Measurements from ENCODE around the gene IQCM.

IQCM gene

GRCh38 chr4:149631629-149632028 is 184.0 kb downstream of the IQCM start:
- Histone ChIP-seq H3K36me3 (ENCODE audit: control insufficient read depth, insufficient read depth, low read length) (no peaks in the 10 kb centered on the region), H3K9me3 (ENCODE audit: control insufficient read depth, low read length) (no peaks in the 10 kb centered on the region), H3K4me3 (ENCODE audit: insufficient read depth, low read depth, low read length) (no peak overlapping the region), H3K4me1 (ENCODE audit: control insufficient read depth, insufficient read depth, low read length) (no peaks in the 10 kb centered on the region), H3K27ac (ENCODE audit: insufficient read depth, low read depth, low read length, poor library complexity, severe bottlenecking) (no peak overlapping the region), H3K27me3 (ENCODE audit: control insufficient read depth, insufficient read depth, low read length, poor library complexity, severe bottlenecking) (no peaks in the 10 kb centered on the region)
- WGBS, 2 experiments, result 57 to 100% methylated on average over 1 of the region's 1 CpG

DNA sequence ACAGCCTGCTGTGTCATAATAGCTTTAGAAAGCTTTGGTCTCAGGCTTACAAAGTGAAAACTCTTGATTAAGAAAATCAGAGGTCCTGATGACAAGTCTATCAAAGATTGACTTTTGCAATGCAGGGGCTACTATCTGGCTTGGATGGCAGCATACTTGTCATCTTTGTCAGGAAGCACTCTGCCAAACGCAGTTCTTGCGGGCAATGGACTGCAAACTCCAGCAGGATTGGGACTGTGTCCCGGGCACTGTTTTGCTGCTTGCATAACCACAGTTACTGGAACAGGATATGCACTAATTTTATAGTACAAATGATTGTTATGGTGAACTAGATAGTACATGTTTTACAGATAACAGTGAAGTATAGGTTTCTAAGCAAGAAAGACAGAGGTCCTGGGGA is 185.6 kb downstream of the IQCM start:
- WGBS, 2 experiments, result 88 to 93% methylated on average over 3 of the region's 3 CpGs
- no peak overlapping the region for H3K4me3 ChIP-seq (ENCODE audit: insufficient read depth, low read depth, low read length)

DNA sequence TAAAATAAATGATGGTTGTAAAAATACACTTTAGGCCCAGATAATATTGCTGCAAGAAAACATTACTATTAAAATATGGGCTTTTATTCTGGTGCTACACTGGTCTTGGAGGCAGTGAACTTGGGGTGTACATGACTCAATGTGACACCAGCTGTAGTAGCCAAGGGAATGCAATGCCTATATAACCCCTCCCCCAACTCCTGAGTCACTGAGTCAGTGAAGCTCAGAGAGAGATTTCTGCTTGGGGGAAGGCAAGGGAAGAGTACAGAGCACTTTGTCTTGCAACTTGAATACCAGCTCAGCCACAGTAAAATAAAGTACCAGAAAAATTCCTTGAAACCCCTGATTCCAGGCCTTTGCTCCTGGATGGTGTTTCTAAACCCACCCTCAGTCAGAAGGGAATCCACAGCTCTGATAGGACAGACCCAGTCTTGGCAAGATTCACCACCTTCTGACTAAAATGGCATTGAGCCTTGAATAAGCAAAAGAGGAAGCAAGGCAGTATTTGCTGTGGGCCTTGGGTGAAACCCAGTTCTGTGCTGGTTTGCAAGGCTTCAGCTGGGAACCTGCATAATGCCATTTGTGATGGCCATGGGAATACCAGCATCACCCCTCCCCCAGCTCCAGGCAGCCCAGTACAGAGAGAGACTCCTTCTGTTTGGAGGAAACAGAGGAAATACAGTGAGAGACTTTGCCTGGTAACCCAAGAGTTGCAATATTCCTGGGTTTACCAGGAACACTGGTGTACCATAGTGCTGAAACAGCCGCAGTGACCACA is 209.9 kb downstream of the IQCM start:
- H3K27ac ChIP-seq (ENCODE audit: insufficient read depth, low read depth, low read length, poor library complexity, severe bottlenecking), result no peak overlapping the region
- H3K9me3 ChIP-seq (ENCODE audit: control insufficient read depth, low read length), result no peaks in the 10 kb centered on the region
- 79 to 94% methylated on average over 1 of the region's 1 CpG for WGBS, 2 experiments

More for the DNA sequence above, 185.6 kb downstream of the IQCM start:
- H3K36me3 ChIP-seq (ENCODE audit: control insufficient read depth, insufficient read depth, low read length), result no peaks in the 10 kb centered on the region
- no peaks in the 10 kb centered on the region for H3K4me1 ChIP-seq (ENCODE audit: control insufficient read depth, insufficient read depth, low read length)
- H3K9me3 ChIP-seq (ENCODE audit: control insufficient read depth, low read length), result no peaks in the 10 kb centered on the region
- no peaks in the 10 kb centered on the region for H3K27me3 ChIP-seq (ENCODE audit: control insufficient read depth, insufficient read depth, low read length, poor library complexity, severe bottlenecking)
- no peak overlapping the region for H3K27ac ChIP-seq (ENCODE audit: insufficient read depth, low read depth, low read length, poor library complexity, severe bottlenecking)

DNA sequence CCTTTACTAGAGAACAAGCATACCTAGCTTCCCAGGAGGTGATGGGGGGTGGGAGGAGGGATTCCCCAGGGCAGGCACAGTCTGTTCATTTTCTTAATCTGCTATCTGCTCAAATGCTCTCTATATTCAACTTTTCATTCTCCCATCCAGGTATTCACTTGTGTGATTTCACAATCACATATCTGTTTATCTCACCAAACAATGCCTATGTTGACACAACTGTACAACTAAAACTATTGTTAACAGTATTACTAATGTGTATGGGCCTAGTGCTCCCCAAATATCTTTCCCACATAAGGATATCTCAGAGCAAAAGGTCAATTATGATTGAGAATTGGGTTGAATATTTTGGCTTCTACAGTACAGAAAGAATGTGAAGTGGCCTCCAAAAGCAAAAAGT is 210.8 kb downstream of the IQCM start:
- no peaks in the 10 kb centered on the region for H3K4me1 ChIP-seq (ENCODE audit: control insufficient read depth, insufficient read depth, low read length)
- H3K9me3 ChIP-seq (ENCODE audit: control insufficient read depth, low read length), result no peaks in the 10 kb centered on the region
- no peak overlapping the region for H3K27ac ChIP-seq (ENCODE audit: insufficient read depth, low read depth, low read length, poor library complexity, severe bottlenecking)
- no peak overlapping the region for H3K4me3 ChIP-seq (ENCODE audit: insufficient read depth, low read depth, low read length)
- H3K36me3 ChIP-seq (ENCODE audit: control insufficient read depth, insufficient read depth, low read length), result no peaks in the 10 kb centered on the region
- no peaks in the 10 kb centered on the region for H3K27me3 ChIP-seq (ENCODE audit: control insufficient read depth, insufficient read depth, low read length, poor library complexity, severe bottlenecking)

More for the DNA sequence above, 209.9 kb downstream of the IQCM start:
- Histone ChIP-seq H3K36me3 (ENCODE audit: control insufficient read depth, insufficient read depth, low read length) (no peaks in the 10 kb centered on the region), H3K4me3 (ENCODE audit: insufficient read depth, low read depth, low read length) (no peak overlapping the region), H3K27me3 (ENCODE audit: control insufficient read depth, insufficient read depth, low read length, poor library complexity, severe bottlenecking) (no peaks in the 10 kb centered on the region), H3K4me1 (ENCODE audit: control insufficient read depth, insufficient read depth, low read length) (no peaks in the 10 kb centered on the region)

- 92% methylated on average over 2 of the region's 2 CpGs for whole genome bisulfite sequencing, 2 experiments
- Histone ChIP-seq H3K4me3 (ENCODE audit: insufficient read depth, low read depth, low read length) (no peak overlapping the region), H3K9me3 (ENCODE audit: control insufficient read depth, low read length) (no peaks in the 10 kb centered on the region), H3K27me3 (ENCODE audit: control insufficient read depth, insufficient read depth, low read length, poor library complexity, severe bottlenecking) (no peaks in the 10 kb centered on the region), H3K36me3 (ENCODE audit: control insufficient read depth, insufficient read depth, low read length) (no peaks in the 10 kb centered on the region), H3K27ac (ENCODE audit: insufficient read depth, low read depth, low read length, poor library complexity, severe bottlenecking) (no peak overlapping the region), H3K4me1 (ENCODE audit: control insufficient read depth, insufficient read depth, low read length) (no peaks in the 10 kb centered on the region)
These were observed 220.1 kb downstream of the IQCM start for GRCh38 chr4:149595500-149595899.

GRCh38 chr4:149589826-149590225 is 225.8 kb downstream of the IQCM start:
- no peaks in the 10 kb centered on the region for H3K9me3 ChIP-seq (ENCODE audit: control insufficient read depth, low read length)
- WGBS, 2 experiments, result 100% methylated on average over 1 of the region's 1 CpG
- H3K36me3 ChIP-seq (ENCODE audit: control insufficient read depth, insufficient read depth, low read length), result no peaks in the 10 kb centered on the region

DNA sequence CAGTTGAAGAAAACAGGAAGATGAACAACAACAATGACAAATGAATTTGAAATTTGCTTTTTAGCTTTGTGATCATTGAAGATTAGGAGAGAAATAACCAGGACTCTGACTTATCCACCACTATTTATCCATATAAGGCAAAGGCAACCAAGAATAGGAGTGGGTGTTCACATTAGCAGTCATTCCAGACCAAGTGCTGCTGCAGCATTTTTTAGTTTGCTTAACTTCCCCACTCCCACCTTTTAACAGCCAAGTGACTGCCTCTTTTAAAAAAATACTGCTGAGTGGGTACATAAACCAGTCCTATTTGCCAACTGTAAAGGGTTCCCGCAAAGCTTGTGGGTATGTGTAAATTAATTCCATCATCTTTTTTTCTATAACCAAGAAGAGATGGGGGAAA is 230.9 kb downstream of the IQCM start:
- Histone ChIP-seq H3K36me3 (ENCODE audit: control insufficient read depth, insufficient read depth, low read length) (no peaks in the 10 kb centered on the region), H3K9me3 (ENCODE audit: control insufficient read depth, low read length) (no peaks in the 10 kb centered on the region), H3K27ac (ENCODE audit: insufficient read depth, low read depth, low read length, poor library complexity, severe bottlenecking) (no peak overlapping the region), H3K27me3 (ENCODE audit: control insufficient read depth, insufficient read depth, low read length, poor library complexity, severe bottlenecking) (no peaks in the 10 kb centered on the region), H3K4me1 (ENCODE audit: control insufficient read depth, insufficient read depth, low read length) (no peaks in the 10 kb centered on the region), H3K4me3 (ENCODE audit: insufficient read depth, low read depth, low read length) (no peak overlapping the region)
- WGBS, 2 experiments, result no CpG with 5 or more reads among the region's 1 CpG

More at GRCh38 chr4:149589826-149590225, 225.8 kb downstream of the IQCM start:
- Histone ChIP-seq H3K4me1 (ENCODE audit: control insufficient read depth, insufficient read depth, low read length) (no peaks in the 10 kb centered on the region), H3K27me3 (ENCODE audit: control insufficient read depth, insufficient read depth, low read length, poor library complexity, severe bottlenecking) (no peaks in the 10 kb centered on the region), H3K27ac (ENCODE audit: insufficient read depth, low read depth, low read length, poor library complexity, severe bottlenecking) (no peak overlapping the region), H3K4me3 (ENCODE audit: insufficient read depth, low read depth, low read length) (no peak overlapping the region)

DNA sequence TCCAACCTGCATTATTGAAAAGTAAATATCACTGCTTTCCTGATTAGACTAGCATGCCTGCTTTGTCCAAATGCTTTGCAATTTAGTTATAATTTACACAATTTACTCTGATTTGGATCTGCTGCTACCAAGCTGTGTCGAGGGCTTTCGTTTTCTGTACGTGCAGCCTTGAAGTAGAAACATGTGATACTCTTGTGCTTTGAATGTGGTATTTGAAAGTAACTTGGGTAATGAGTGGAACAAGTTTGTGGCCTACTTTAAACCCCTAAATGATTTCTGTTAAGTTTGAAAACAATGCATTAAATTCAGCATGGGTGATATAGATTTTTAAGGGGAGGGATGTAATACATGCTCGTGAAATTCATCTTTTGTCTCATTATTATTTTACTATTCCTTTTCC is 240.7 kb downstream of the IQCM start:
- Histone ChIP-seq H3K27me3 (ENCODE audit: control insufficient read depth, insufficient read depth, low read length, poor library complexity, severe bottlenecking) (no peaks in the 10 kb centered on the region), H3K27ac (ENCODE audit: insufficient read depth, low read depth, low read length, poor library complexity, severe bottlenecking) (no peak overlapping the region), H3K4me1 (ENCODE audit: control insufficient read depth, insufficient read depth, low read length) (no peaks in the 10 kb centered on the region), H3K36me3 (ENCODE audit: control insufficient read depth, insufficient read depth, low read length) (no peaks in the 10 kb centered on the region), H3K9me3 (ENCODE audit: control insufficient read depth, low read length) (no peaks in the 10 kb centered on the region), H3K4me3 (ENCODE audit: insufficient read depth, low read depth, low read length) (no peak overlapping the region)
- 96 to 98% methylated on average over 3 to 4 of the region's 4 CpGs for WGBS, 2 experiments

DNA sequence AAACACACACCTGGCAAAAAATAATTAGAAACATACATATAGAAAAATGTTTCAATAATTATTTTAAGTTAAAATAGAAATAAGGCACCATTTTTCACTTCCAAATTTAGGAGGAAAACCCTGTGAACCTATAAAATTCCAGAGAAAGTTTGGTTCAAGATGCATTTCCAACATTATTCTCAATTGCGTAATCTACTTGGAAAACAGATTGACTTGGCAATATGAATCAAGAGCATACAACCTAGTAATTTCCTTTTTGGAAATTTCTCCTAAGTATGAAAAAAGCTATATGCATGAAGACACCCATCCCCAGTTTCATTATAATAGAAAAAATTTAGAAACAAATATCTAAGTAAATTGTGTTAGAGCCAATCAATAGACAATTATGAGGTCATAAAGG is 242.9 kb downstream of the IQCM start:
- H3K4me1 ChIP-seq (ENCODE audit: control insufficient read depth, insufficient read depth, low read length), result no peaks in the 10 kb centered on the region
- no peaks in the 10 kb centered on the region for H3K27me3 ChIP-seq (ENCODE audit: control insufficient read depth, insufficient read depth, low read length, poor library complexity, severe bottlenecking)
- H3K9me3 ChIP-seq (ENCODE audit: control insufficient read depth, low read length), result no peaks in the 10 kb centered on the region
- H3K27ac ChIP-seq (ENCODE audit: insufficient read depth, low read depth, low read length, poor library complexity, severe bottlenecking), result no peak overlapping the region
- no peak overlapping the region for H3K4me3 ChIP-seq (ENCODE audit: insufficient read depth, low read depth, low read length)
- H3K36me3 ChIP-seq (ENCODE audit: control insufficient read depth, insufficient read depth, low read length), result no peaks in the 10 kb centered on the region
- 96% methylated on average over 1 of the region's 1 CpG; no CpG with 5 or more reads in 1 of the 2 experiments for WGBS, 2 experiments

DNA sequence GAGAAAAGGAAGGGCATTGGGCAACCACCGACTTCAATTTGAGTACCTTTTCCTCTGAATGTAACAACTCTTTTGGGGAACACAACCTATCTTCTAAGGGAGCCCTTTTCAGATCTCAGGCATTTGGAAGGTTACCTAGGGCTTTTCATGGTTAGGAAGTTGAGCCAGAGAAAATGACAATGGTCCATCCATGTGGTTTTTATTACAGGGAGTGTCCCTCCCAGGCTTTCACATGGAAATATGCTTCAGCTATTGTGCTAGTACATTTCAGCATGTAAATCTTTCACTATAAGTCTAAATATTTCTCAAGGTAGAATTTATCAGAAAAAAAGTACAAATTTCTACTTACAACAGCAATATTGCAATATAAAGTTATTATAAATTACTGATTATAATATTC is 259.8 kb downstream of the IQCM start:
- no peak overlapping the region for H3K27ac ChIP-seq (ENCODE audit: insufficient read depth, low read depth, low read length, poor library complexity, severe bottlenecking)
- H3K27me3 ChIP-seq (ENCODE audit: control insufficient read depth, insufficient read depth, low read length, poor library complexity, severe bottlenecking), result no peaks in the 10 kb centered on the region
- no peak overlapping the region for H3K4me3 ChIP-seq (ENCODE audit: insufficient read depth, low read depth, low read length)
- no peaks in the 10 kb centered on the region for H3K4me1 ChIP-seq (ENCODE audit: control insufficient read depth, insufficient read depth, low read length)
- H3K36me3 ChIP-seq (ENCODE audit: control insufficient read depth, insufficient read depth, low read length), result no peaks in the 10 kb centered on the region
- H3K9me3 ChIP-seq (ENCODE audit: control insufficient read depth, low read length), result no peaks in the 10 kb centered on the region
- WGBS, 2 experiments, result 86 to 91% methylated on average over 1 of the region's 1 CpG

All from ectodermal cell (in vitro differentiated cells).